ENCODE data around the gene EPHB1.
"Not testable (repeated sequence)": the region's sequence is repeated elsewhere in the genome, so short reads cannot be mapped to it uniquely, and the experiment has no call there.

The EPHB1 gene

GRCh38 chr3:134766290-134766689 lies 28.8 kb upstream of the EPHB1 start:
- H3K4me1 Mint-ChIP-seq: no peaks in the 10 kb centered on the region
- DNase-seq (no peak), ATAC-seq (replicated peaks) (no peak)
- peaks cover 6 to 7% of the 10 kb centered on the region in 2 donors for H3K27me3 Mint-ChIP-seq
- peaks cover 0 to 3% of the 10 kb centered on the region in 2 donors for H3K9me3 Mint-ChIP-seq
- no peak overlapping the region for H3K27ac Mint-ChIP-seq
- no peak overlapping the region for H3K4me3 Mint-ChIP-seq
- H3K36me3 Mint-ChIP-seq: no peaks in the 10 kb centered on the region

- no peak for DNase-seq
- Mint-ChIP-seq H3K36me3 (no peaks in the 10 kb centered on the region), H3K4me1 (no peaks in the 10 kb centered on the region), H3K27ac (no peak overlapping the region), H3K27me3 (peaks cover 6 to 7% of the 10 kb centered on the region in 2 donors), H3K4me3 (no peak overlapping the region), H3K9me3 (peaks cover 0 to 3% of the 10 kb centered on the region in 2 donors)
- ATAC-seq (replicated peaks): no peak
These were observed 26.9 kb upstream of the EPHB1 start for GRCh38 chr3:134768116-134768515.

- H3K4me3 Mint-ChIP-seq: no peak overlapping the region
- DNase-seq (no peak), ATAC-seq (replicated peaks) (no peak)
- H3K4me1 Mint-ChIP-seq: no peaks in the 10 kb centered on the region
- H3K9me3 Mint-ChIP-seq: peaks cover 0 to 3% of the 10 kb centered on the region in 2 donors
- H3K27me3 Mint-ChIP-seq: peaks cover 6 to 9% of the 10 kb centered on the region in 2 donors
- H3K27ac Mint-ChIP-seq: no peak overlapping the region
- no peaks in the 10 kb centered on the region for H3K36me3 Mint-ChIP-seq
These were observed 26.2 kb upstream of the EPHB1 start for GRCh38 chr3:134768837-134769236.

GRCh38 chr3:134769287-134769868 lies 25.7 kb upstream of the EPHB1 start:
- peaks cover 0 to 3% of the 10 kb centered on the region in 2 donors for H3K9me3 Mint-ChIP-seq
- no peaks in the 10 kb centered on the region for H3K36me3 Mint-ChIP-seq
- H3K4me3 Mint-ChIP-seq: no peak overlapping the region
- H3K27ac Mint-ChIP-seq: no peak overlapping the region
- peaks cover 6 to 14% of the 10 kb centered on the region in 2 donors for H3K27me3 Mint-ChIP-seq
- no peaks in the 10 kb centered on the region for H3K4me1 Mint-ChIP-seq
- DNase-seq (no peak), ATAC-seq (replicated peaks) (no peak)

GRCh38 chr3:134772011-134772410 lies 23.0 kb upstream of the EPHB1 start:
- Mint-ChIP-seq H3K27ac (no peak overlapping the region), H3K36me3 (no peaks in the 10 kb centered on the region), H3K9me3 (peaks cover 0 to 3% of the 10 kb centered on the region in 2 donors), H3K4me1 (no peaks in the 10 kb centered on the region), H3K4me3 (no peak overlapping the region), H3K27me3 (peaks cover 0 to 8% of the 10 kb centered on the region in 2 donors)
- DNase-seq: no peak
- ATAC-seq (replicated peaks): no peak

- H3K27me3 Mint-ChIP-seq: peaks cover 0 to 8% of the 10 kb centered on the region in 2 donors
- no peak for ATAC-seq (replicated peaks)
- no peak overlapping the region for H3K27ac Mint-ChIP-seq
- no peak for DNase-seq
- H3K36me3 Mint-ChIP-seq: no peaks in the 10 kb centered on the region
- no peaks in the 10 kb centered on the region for H3K4me1 Mint-ChIP-seq
- H3K4me3 Mint-ChIP-seq: no peak overlapping the region
- H3K9me3 Mint-ChIP-seq: peaks cover 0 to 3% of the 10 kb centered on the region in 2 donors
These were observed 22.5 kb upstream of the EPHB1 start for GRCh38 chr3:134772591-134772990.

GRCh38 chr3:134775831-134776230 lies 19.2 kb upstream of the EPHB1 start:
- Mint-ChIP-seq H3K27ac (no peak overlapping the region), H3K4me3 (no peak overlapping the region), H3K9me3 (peaks cover 0 to 3% of the 10 kb centered on the region in 2 donors), H3K36me3 (no peaks in the 10 kb centered on the region), H3K4me1 (no peaks in the 10 kb centered on the region), H3K27me3 (peaks cover 0 to 8% of the 10 kb centered on the region in 2 donors)
- DNase-seq (no peak), ATAC-seq (replicated peaks) (no peak)

GRCh38 chr3:134776518-134776917 lies 18.5 kb upstream of the EPHB1 start:
- H3K9me3 Mint-ChIP-seq: no peaks in the 10 kb centered on the region
- H3K4me1 Mint-ChIP-seq: no peaks in the 10 kb centered on the region
- no peak overlapping the region for H3K27ac Mint-ChIP-seq
- ATAC-seq (replicated peaks): no peak
- no peak for DNase-seq
- H3K4me3 Mint-ChIP-seq: no peak overlapping the region
- peaks cover 0 to 8% of the 10 kb centered on the region in 2 donors for H3K27me3 Mint-ChIP-seq
- H3K36me3 Mint-ChIP-seq: no peaks in the 10 kb centered on the region

GRCh38 chr3:134777341-134777740 lies 17.7 kb upstream of the EPHB1 start:
- Mint-ChIP-seq H3K9me3 (no peaks in the 10 kb centered on the region), H3K27ac (no peak overlapping the region), H3K36me3 (no peaks in the 10 kb centered on the region), H3K27me3 (peaks cover 0 to 8% of the 10 kb centered on the region in 2 donors), H3K4me1 (no peaks in the 10 kb centered on the region), H3K4me3 (no peak overlapping the region)
- DNase-seq (no peak), ATAC-seq (replicated peaks) (no peak)

- not testable (repeated sequence) for H3K27ac Mint-ChIP-seq; H3K4me1 Mint-ChIP-seq; ATAC-seq (replicated peaks); H3K9me3 Mint-ChIP-seq; DNase-seq; H3K36me3 Mint-ChIP-seq; H3K4me3 Mint-ChIP-seq
- H3K27me3 Mint-ChIP-seq: peaks cover 14 to 40% of the 10 kb centered on the region in 2 donors
These were observed 6.8 kb upstream of the EPHB1 start for GRCh38 chr3:134788283-134788682.

GRCh38 chr3:134790065-134790464 lies 5.0 kb upstream of the EPHB1 start:
- Mint-ChIP-seq H3K27me3 (peaks cover 21 to 48% of the 10 kb centered on the region in 2 donors), H3K27ac (no peak overlapping the region), H3K4me1 (peaks cover 2 to 8% of the 10 kb centered on the region in 2 donors), H3K4me3 (no peak overlapping the region), H3K9me3 (peaks cover 0 to 2% of the 10 kb centered on the region in 2 donors), H3K36me3 (no peaks in the 10 kb centered on the region)
- no peak for ATAC-seq (replicated peaks)
- no peak for DNase-seq

GRCh38 chr3:134791992-134792391 lies 3.1 kb upstream of the EPHB1 start:
- peaks cover 27 to 53% of the 10 kb centered on the region in 2 donors for H3K27me3 Mint-ChIP-seq
- no peak for DNase-seq
- H3K9me3 Mint-ChIP-seq: peaks cover 0 to 2% of the 10 kb centered on the region in 2 donors
- H3K36me3 Mint-ChIP-seq: no peaks in the 10 kb centered on the region
- no peak overlapping the region for H3K4me3 Mint-ChIP-seq
- no peak overlapping the region for H3K27ac Mint-ChIP-seq
- no peak for ATAC-seq (replicated peaks)
- peaks cover 6 to 18% of the 10 kb centered on the region in 2 donors for H3K4me1 Mint-ChIP-seq

GRCh38 chr3:134792700-134793099 lies 2.4 kb upstream of the EPHB1 start:
- H3K4me3 Mint-ChIP-seq: no peak overlapping the region

GRCh38 chr3:134793562-134793961 lies 1.5 kb upstream of the EPHB1 start:
- Mint-ChIP-seq H3K36me3 (no peaks in the 10 kb centered on the region), H3K27ac (no peak overlapping the region), H3K27me3 (peaks cover 39 to 60% of the 10 kb centered on the region in 2 donors), H3K4me1 (peaks cover 12 to 33% of the 10 kb centered on the region in 2 donors), H3K4me3 (no peak overlapping the region), H3K9me3 (no peaks in the 10 kb centered on the region)
- no peak for ATAC-seq (replicated peaks)
- no peak for DNase-seq

More at GRCh38 chr3:134792700-134793099, 2.4 kb upstream of the EPHB1 start:
- peaks cover 12 to 24% of the 10 kb centered on the region in 2 donors for H3K4me1 Mint-ChIP-seq
- ATAC-seq (replicated peaks) (no peak), DNase-seq (no peak)
- no peaks in the 10 kb centered on the region for H3K9me3 Mint-ChIP-seq
- H3K36me3 Mint-ChIP-seq: no peaks in the 10 kb centered on the region
- no peak overlapping the region for H3K27ac Mint-ChIP-seq
- peaks cover 34 to 53% of the 10 kb centered on the region in 2 donors for H3K27me3 Mint-ChIP-seq

- DNase-seq (no peak), ATAC-seq (replicated peaks) (no peak)
- H3K9me3 Mint-ChIP-seq: no peaks in the 10 kb centered on the region
- H3K4me3 Mint-ChIP-seq: no peak overlapping the region
- peaks cover 39 to 62% of the 10 kb centered on the region in 2 donors for H3K27me3 Mint-ChIP-seq
- H3K4me1 Mint-ChIP-seq: peaks cover 12 to 33% of the 10 kb centered on the region in 2 donors
- H3K27ac Mint-ChIP-seq: no peak overlapping the region
- no peaks in the 10 kb centered on the region for H3K36me3 Mint-ChIP-seq
These were observed 737 bp upstream of the EPHB1 start for GRCh38 chr3:134794323-134794722.
